ENCODE results near the gene ARHGAP42.

Gene ARHGAP42

GRCh38 chr11:100923555-100923954 lies 236.5 kb downstream of the ARHGAP42 start:
- TF ChIP-seq EZH2phosphoT487 (IDR thresholded peaks at IDR 0.05; ENCODE audit: borderline replicate concordance, low read length) (no peak), CTCF (IDR thresholded peaks at IDR 0.05; ENCODE audit: low read depth, low read length, poor library complexity, severe bottlenecking) (no peak)
- Histone ChIP-seq H3K9me3 (ENCODE audit: control insufficient read depth, insufficient read depth, low read length) (no peaks in the 10 kb centered on the region), H3K27ac (ENCODE audit: low read depth, low read length) (no peak overlapping the region), H3K36me3 (ENCODE audit: control insufficient read depth, low read length) (no peaks in the 10 kb centered on the region), H3K79me2 (ENCODE audit: control insufficient read depth, low read length) (no peaks in the 10 kb centered on the region), H3K4me2 (ENCODE audit: low read length) (no peak overlapping the region), H3K4me3 (ENCODE audit: low read length) (no peak overlapping the region), H4K20me1 (ENCODE audit: control insufficient read depth, insufficient read depth, low read depth, low read length) (no peaks in the 10 kb centered on the region), H3K4me1 (ENCODE audit: control insufficient read depth, low read length) (no peaks in the 10 kb centered on the region), H3K9me2 (replicated peaks; ENCODE audit: control insufficient read depth, low read length) (no peaks in the 10 kb centered on the region), H3F3A (ENCODE audit: control insufficient read depth, insufficient read depth) (no peaks in the 10 kb centered on the region), H3K27me3 (ENCODE audit: control insufficient read depth, low read length) (no peaks in the 10 kb centered on the region)

GRCh38 chr11:100925935-100926334 lies 238.8 kb downstream of the ARHGAP42 start:
- H3K36me3 ChIP-seq (ENCODE audit: control insufficient read depth, low read length), result no peaks in the 10 kb centered on the region
- no peaks in the 10 kb centered on the region for H3K9me2 ChIP-seq (replicated peaks; ENCODE audit: control insufficient read depth, low read length)
- H3F3A ChIP-seq (ENCODE audit: control insufficient read depth, insufficient read depth), result no peaks in the 10 kb centered on the region
- no peaks in the 10 kb centered on the region for H3K4me1 ChIP-seq (ENCODE audit: control insufficient read depth, low read length)
- H3K4me3 ChIP-seq (ENCODE audit: low read length), result no peak overlapping the region
- no peak overlapping the region for H3K4me2 ChIP-seq (ENCODE audit: low read length)
- no peak overlapping the region for H3K27ac ChIP-seq (ENCODE audit: low read depth, low read length)
- TF ChIP-seq EZH2phosphoT487 (IDR thresholded peaks at IDR 0.05; ENCODE audit: borderline replicate concordance, low read length) (no peak), CTCF (IDR thresholded peaks at IDR 0.05; ENCODE audit: low read depth, low read length, poor library complexity, severe bottlenecking) (no peak)
- H3K27me3 ChIP-seq (ENCODE audit: control insufficient read depth, low read length), result no peaks in the 10 kb centered on the region
- no peaks in the 10 kb centered on the region for H3K9me3 ChIP-seq (ENCODE audit: control insufficient read depth, insufficient read depth, low read length)
- H3K79me2 ChIP-seq (ENCODE audit: control insufficient read depth, low read length), result no peaks in the 10 kb centered on the region
- H4K20me1 ChIP-seq (ENCODE audit: control insufficient read depth, insufficient read depth, low read depth, low read length), result no peaks in the 10 kb centered on the region

GRCh38 chr11:100927579-100927978 lies 240.5 kb downstream of the ARHGAP42 start:
- Histone ChIP-seq H3K27me3 (ENCODE audit: control insufficient read depth, low read length) (no peaks in the 10 kb centered on the region), H3K27ac (ENCODE audit: low read depth, low read length) (no peak overlapping the region), H3K4me1 (ENCODE audit: control insufficient read depth, low read length) (peaks cover 7% of the 10 kb centered on the region), H3K9me3 (ENCODE audit: control insufficient read depth, insufficient read depth, low read length) (no peaks in the 10 kb centered on the region), H4K20me1 (ENCODE audit: control insufficient read depth, insufficient read depth, low read depth, low read length) (no peaks in the 10 kb centered on the region), H3K79me2 (ENCODE audit: control insufficient read depth, low read length) (no peaks in the 10 kb centered on the region), H3K36me3 (ENCODE audit: control insufficient read depth, low read length) (no peaks in the 10 kb centered on the region), H3K4me2 (ENCODE audit: low read length) (no peak overlapping the region), H3K9me2 (replicated peaks; ENCODE audit: control insufficient read depth, low read length) (no peaks in the 10 kb centered on the region), H3K4me3 (ENCODE audit: low read length) (no peak overlapping the region), H3F3A (ENCODE audit: control insufficient read depth, insufficient read depth) (no peaks in the 10 kb centered on the region)
- TF ChIP-seq EZH2phosphoT487 (IDR thresholded peaks at IDR 0.05; ENCODE audit: borderline replicate concordance, low read length) (no peak), CTCF (IDR thresholded peaks at IDR 0.05; ENCODE audit: low read depth, low read length, poor library complexity, severe bottlenecking) (no peak)

- Histone ChIP-seq H3K4me3 (ENCODE audit: low read length) (no peak overlapping the region), H3K4me1 (ENCODE audit: control insufficient read depth, low read length) (peaks cover 8% of the 10 kb centered on the region), H3K27ac (ENCODE audit: low read depth, low read length) (no peak overlapping the region), H3K9me2 (replicated peaks; ENCODE audit: control insufficient read depth, low read length) (no peaks in the 10 kb centered on the region), H3K27me3 (ENCODE audit: control insufficient read depth, low read length) (no peaks in the 10 kb centered on the region), H3K79me2 (ENCODE audit: control insufficient read depth, low read length) (no peaks in the 10 kb centered on the region), H3K9me3 (ENCODE audit: control insufficient read depth, insufficient read depth, low read length) (no peaks in the 10 kb centered on the region), H3K4me2 (ENCODE audit: low read length) (no peak overlapping the region), H3K36me3 (ENCODE audit: control insufficient read depth, low read length) (no peaks in the 10 kb centered on the region), H4K20me1 (ENCODE audit: control insufficient read depth, insufficient read depth, low read depth, low read length) (no peaks in the 10 kb centered on the region), H3F3A (ENCODE audit: control insufficient read depth, insufficient read depth) (no peaks in the 10 kb centered on the region)
- TF ChIP-seq EZH2phosphoT487 (IDR thresholded peaks at IDR 0.05; ENCODE audit: borderline replicate concordance, low read length) (no peak), CTCF (IDR thresholded peaks at IDR 0.05; ENCODE audit: low read depth, low read length, poor library complexity, severe bottlenecking) (no peak)
These were observed 241.3 kb downstream of the ARHGAP42 start for GRCh38 chr11:100928426-100928825.
